ENCODE results near the gene ELL. TPM values are rescaled to one million over a fixed set of nuclear protein-coding genes. Genes with fewer than 3 reads are reported as not detected.

The ELL gene
- polyA plus RNA-seq, 1 of the 3 experiments (the other 2 are of a cell fraction) = 7.4 TPM

- H3K27ac ChIP-seq (ENCODE audit: low read depth in 2 of 2, low read length in 1 of 2) = no peak overlapping the region; a peak in 1 of 4 replicates
- H3K4me1 ChIP-seq (ENCODE audit: control insufficient read depth in 1 of 2, insufficient read depth in 2 of 2, low read depth in 1 of 2, low read length in 1 of 2) = peaks cover 11 to 53% of the 10 kb centered on the region in 2 experiments; a peak in 2 of 4 replicates
- no peaks in the 10 kb centered on the region for H3K9me2 ChIP-seq
- WGBS (ENCODE audit: low lambda C conversion rate) = 92% methylated on average over 7 of the region's 7 CpGs
- TF ChIP-seq EP300 (IDR thresholded peaks at IDR 0.05; ENCODE audit: borderline replicate concordance in 1 of 2, low read depth in 1 of 2, low read length in 1 of 2) (no peak), MAX (IDR thresholded peaks at IDR 0.05; ENCODE audit: low read depth) (no peak), TCF12 (IDR thresholded peaks at IDR 0.05) (no peak), FOSL2 (IDR thresholded peaks at IDR 0.05; ENCODE audit: borderline replicate concordance, low read depth) (no peak), GATA2 (CRISPR knock-in tag; IDR thresholded peaks at IDR 0.05) (no peak), JUND (IDR thresholded peaks at IDR 0.05) (no peak), RCOR1 (IDR thresholded peaks at IDR 0.05; ENCODE audit: low read length) (no peak)
- TF ChIP-seq, protein P1, sequence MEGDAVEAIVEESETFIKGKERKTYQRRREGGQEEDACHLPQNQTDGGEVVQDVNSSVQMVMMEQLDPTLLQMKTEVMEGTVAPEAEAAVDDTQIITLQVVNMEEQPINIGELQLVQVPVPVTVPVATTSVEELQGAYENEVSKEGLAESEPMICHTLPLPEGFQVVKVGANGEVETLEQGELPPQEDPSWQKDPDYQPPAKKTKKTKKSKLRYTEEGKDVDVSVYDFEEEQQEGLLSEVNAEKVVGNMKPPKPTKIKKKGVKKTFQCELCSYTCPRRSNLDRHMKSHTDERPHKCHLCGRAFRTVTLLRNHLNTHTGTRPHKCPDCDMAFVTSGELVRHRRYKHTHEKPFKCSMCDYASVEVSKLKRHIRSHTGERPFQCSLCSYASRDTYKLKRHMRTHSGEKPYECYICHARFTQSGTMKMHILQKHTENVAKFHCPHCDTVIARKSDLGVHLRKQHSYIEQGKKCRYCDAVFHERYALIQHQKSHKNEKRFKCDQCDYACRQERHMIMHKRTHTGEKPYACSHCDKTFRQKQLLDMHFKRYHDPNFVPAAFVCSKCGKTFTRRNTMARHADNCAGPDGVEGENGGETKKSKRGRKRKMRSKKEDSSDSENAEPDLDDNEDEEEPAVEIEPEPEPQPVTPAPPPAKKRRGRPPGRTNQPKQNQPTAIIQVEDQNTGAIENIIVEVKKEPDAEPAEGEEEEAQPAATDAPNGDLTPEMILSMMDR (IDR thresholded peaks at IDR 0.05) = no peak
- ChIA-PET POLR2A (interaction anchor here (0.6 kb wide), 1 partner anchor 9 kb away, joined by 3 read pairs; no protein-coding TSS in a partner anchor), CTCF (interaction anchor here (1.1 to 3.5 kb wide), 4 partner anchors 10 to 32 kb away, joined by 3 to 14 read pairs (median 13); no protein-coding TSS in a partner anchor)
- H3K4me2 ChIP-seq = no peak overlapping the region
- H3K36me3 ChIP-seq (replicated peaks in 1 of 2; ENCODE audit: control insufficient read depth in 1 of 2, insufficient read depth in 2 of 2, low read length in 1 of 2) = no peaks in the 10 kb centered on the region
- peaks cover 4% of the 10 kb centered on the region for H3F3A ChIP-seq (replicated peaks; ENCODE audit: insufficient read depth)
- DNase-seq = no peak
- no peak overlapping the region for H2AFZ ChIP-seq (ENCODE audit: low read depth)
- H4K20me1 ChIP-seq (ENCODE audit: insufficient read depth) = peaks cover 96% of the 10 kb centered on the region
- H3K9me3 ChIP-seq = no peaks in the 10 kb centered on the region
- H3K27me3 ChIP-seq (ENCODE audit: insufficient read depth) = no peaks in the 10 kb centered on the region
- H3K9ac ChIP-seq = no peak overlapping the region
- H3K79me2 ChIP-seq (ENCODE audit: insufficient read depth) = peaks cover 92% of the 10 kb centered on the region
- H3K4me3 ChIP-seq (ENCODE audit: low read depth in 2 of 2, low read length in 1 of 2) = no peak overlapping the region
Measured at GRCh38 chr19:18494267-18494607, 27.6 kb downstream of the ELL start.

- Histone ChIP-seq H3K27me3 (ENCODE audit: insufficient read depth) (no peaks in the 10 kb centered on the region), H3K9me3 (no peaks in the 10 kb centered on the region), H3K27ac (ENCODE audit: low read depth in 2 of 2, low read length in 1 of 2) (peak overlapping the region in 1 of 2 experiments; percentile 12; a peak in 1 of 4 replicates), H3K79me2 (ENCODE audit: insufficient read depth) (peaks cover 89% of the 10 kb centered on the region), H4K20me1 (ENCODE audit: insufficient read depth) (peaks cover 96% of the 10 kb centered on the region), H3K9me2 (no peaks in the 10 kb centered on the region), H3F3A (replicated peaks; ENCODE audit: insufficient read depth) (peaks cover 4% of the 10 kb centered on the region), H2AFZ (ENCODE audit: low read depth) (no peak overlapping the region), H3K9ac (no peak overlapping the region), H3K4me3 (ENCODE audit: low read depth in 2 of 2, low read length in 1 of 2) (no peak overlapping the region), H3K36me3 (replicated peaks in 1 of 2; ENCODE audit: control insufficient read depth in 1 of 2, insufficient read depth in 2 of 2, low read length in 1 of 2) (no peaks in the 10 kb centered on the region), H3K4me1 (ENCODE audit: control insufficient read depth in 1 of 2, insufficient read depth in 2 of 2, low read depth in 1 of 2, low read length in 1 of 2) (peaks cover 11 to 59% of the 10 kb centered on the region in 2 experiments; a peak in 2 of 4 replicates), H3K4me2 (no peak overlapping the region)
- POLR2A ChIA-PET = interaction anchor here (0.6 kb wide), 1 partner anchor 10 kb away, joined by 3 read pairs; no protein-coding TSS in a partner anchor
- no peak for DNase-seq
- WGBS (ENCODE audit: low lambda C conversion rate) = 95% methylated on average over 4 of the region's 13 CpGs
- CTCF ChIA-PET = interaction anchor here (1.1 to 3.5 kb wide), 5 partner anchors 9 to 26 kb away, joined by 3 to 14 read pairs (median 5); no protein-coding TSS in a partner anchor
- TF ChIP-seq MEF2A (IDR thresholded peaks at IDR 0.05; ENCODE audit: borderline replicate concordance, low read depth) = no peak
- no peak for TF ChIP-seq NRF1 (IDR thresholded peaks at IDR 0.05; ENCODE audit: low read depth, low read length)
- no peak for TF ChIP-seq EZH2phosphoT487 (IDR thresholded peaks at IDR 0.05; ENCODE audit: borderline replicate concordance, low read depth)
Measured at GRCh38 chr19:18493440-18494266, 28.2 kb downstream of the ELL start.
